GM12892 (cell line): ENCODE measurements around the gene OSBPL5. TPM values are rescaled to one million over a fixed set of nuclear protein-coding genes. Genes with fewer than 3 reads are reported as not detected.

ENCODE experiments used
- DNase-seq: peaks from one replicate; pipeline ENCODE4 v3.0.0; 2011; ENCODE audit not compliant: insufficient read length
- FAIRE-seq: peaks from 2 replicates; lab custom pipeline; 2011; peaks lifted over from hg19 to GRCh38; lab: Jason Lieb, UNC
- POLR2A ChIP-seq: IDR thresholded peaks from 2 replicates; pipeline ENCODE4 v1.6.1; 2011; ENCODE audit warnings: low read depth, low read length, control low read depth
- POLR2AphosphoS5 ChIP-seq: IDR thresholded peaks from 2 replicates; pipeline ENCODE4 v1.6.1; 2011; ENCODE audit warnings: low read depth, low read length, control low read depth
- TAF1 ChIP-seq: IDR thresholded peaks from 2 replicates; pipeline ENCODE4 v1.6.1; 2011; ENCODE audit warnings: low read depth, mild to moderate bottlenecking, control low read depth, low read length, borderline replicate concordance
- polyA plus RNA-seq: library from polyadenylated mRNA; unstranded; fragments of >200 nt; gene quantifications from one replicate; pipeline ENCODE4 v1.2.1, GENCODE V29; 2012; ENCODE audit warnings: missing spikeins, inconsistent platforms; ENCODE audit not compliant: missing spikeins

The OSBPL5 gene, protein sequence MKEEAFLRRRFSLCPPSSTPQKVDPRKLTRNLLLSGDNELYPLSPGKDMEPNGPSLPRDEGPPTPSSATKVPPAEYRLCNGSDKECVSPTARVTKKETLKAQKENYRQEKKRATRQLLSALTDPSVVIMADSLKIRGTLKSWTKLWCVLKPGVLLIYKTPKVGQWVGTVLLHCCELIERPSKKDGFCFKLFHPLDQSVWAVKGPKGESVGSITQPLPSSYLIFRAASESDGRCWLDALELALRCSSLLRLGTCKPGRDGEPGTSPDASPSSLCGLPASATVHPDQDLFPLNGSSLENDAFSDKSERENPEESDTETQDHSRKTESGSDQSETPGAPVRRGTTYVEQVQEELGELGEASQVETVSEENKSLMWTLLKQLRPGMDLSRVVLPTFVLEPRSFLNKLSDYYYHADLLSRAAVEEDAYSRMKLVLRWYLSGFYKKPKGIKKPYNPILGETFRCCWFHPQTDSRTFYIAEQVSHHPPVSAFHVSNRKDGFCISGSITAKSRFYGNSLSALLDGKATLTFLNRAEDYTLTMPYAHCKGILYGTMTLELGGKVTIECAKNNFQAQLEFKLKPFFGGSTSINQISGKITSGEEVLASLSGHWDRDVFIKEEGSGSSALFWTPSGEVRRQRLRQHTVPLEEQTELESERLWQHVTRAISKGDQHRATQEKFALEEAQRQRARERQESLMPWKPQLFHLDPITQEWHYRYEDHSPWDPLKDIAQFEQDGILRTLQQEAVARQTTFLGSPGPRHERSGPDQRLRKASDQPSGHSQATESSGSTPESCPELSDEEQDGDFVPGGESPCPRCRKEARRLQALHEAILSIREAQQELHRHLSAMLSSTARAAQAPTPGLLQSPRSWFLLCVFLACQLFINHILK
- polyA plus RNA-seq = not detected

DNA sequence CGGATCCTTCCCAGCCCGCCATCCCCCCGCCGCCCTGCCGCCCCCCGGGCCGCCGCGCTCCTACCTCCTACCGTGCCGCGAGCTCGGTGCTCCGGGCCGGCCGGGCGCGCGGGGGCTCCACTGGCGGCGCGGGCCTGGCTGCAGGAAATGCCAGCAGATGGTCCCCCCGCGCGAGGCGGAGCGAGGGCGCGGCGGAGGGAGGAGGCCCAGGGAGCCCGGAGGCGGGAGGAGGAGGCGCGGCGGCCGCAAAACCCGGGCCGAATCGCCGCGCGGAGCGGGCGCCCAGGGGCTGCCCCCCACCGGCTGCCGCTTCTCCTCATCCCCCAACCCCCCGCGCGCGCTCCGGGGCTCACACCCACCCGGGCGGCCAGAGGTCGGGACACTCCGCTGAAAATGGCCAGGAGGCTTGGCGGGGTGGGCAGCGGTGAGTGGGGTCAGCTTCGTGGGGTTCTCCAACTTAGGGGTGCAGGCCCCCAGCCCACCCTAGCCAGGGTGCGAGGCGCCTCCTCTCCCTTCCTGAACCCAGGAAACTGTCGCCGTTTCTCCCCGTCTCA is at the start of gene OSBPL5:
OSBPL5 (minus strand) TSS at position 159 of the 554 bp plus-strand sequence. CDS start 36,162 bp downstream, outside the sequence.
- FAIRE-seq (no peak), DNase-seq (no peak)
- TF ChIP-seq POLR2A (no peak), TAF1 (no peak), POLR2AphosphoS5 (no peak)

DNA sequence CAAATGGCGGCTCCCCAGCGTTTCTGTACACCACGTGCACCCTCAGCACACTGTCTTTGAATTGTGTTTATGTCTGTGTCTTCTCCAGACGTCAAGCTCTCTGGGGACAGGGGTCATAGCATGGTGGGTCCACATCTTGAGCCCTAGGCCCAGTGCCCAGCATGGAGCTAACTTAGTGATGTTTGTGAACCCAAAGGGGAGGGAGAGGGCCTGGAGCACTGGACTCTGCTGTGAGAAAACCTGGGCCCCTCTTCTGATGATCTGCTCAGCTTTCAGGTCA is 49.2 kb upstream of the OSBPL5 start:
- no peak for TF ChIP-seq POLR2AphosphoS5
- no peak for TF ChIP-seq POLR2A
- TF ChIP-seq TAF1 = no peak
- DNase-seq = no peak
- FAIRE-seq = no peak

DNA sequence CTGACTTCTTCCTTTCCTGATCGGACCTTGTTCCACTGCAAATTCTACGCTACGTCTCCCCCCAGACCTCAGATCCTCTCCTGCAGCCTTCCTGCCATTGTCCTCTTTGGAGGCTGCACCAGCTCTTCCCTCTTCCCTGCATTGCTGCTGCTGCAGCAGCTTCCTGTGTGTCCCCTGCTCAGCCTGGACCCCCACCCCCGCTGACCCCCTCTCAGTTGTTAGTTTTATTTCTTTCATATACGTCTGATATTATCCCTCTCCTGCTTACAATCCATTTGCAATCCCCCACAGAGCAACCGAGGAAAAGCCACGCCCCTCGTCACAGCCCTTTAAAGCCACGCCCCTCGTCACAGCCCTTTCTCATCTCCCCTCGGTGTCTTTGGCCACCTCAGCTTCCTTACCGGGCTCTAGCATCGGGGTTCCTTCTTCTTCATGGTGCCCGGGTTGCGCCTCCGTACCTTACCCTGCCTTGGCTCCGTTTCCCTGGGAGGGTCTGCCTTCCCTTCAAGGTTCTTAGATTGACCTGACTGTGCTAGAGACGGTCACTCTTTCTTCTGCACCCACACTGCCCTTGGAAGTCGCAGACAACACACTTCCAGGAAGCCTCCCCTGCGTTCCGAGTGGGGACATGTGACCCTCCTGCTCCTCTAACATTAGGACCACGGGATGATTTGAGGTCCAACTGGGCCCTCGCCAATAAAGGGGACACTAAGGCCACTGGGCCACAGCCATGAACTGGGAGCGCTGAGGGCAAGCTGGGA is 48.7 kb upstream of the OSBPL5 start:
- no peak for TF ChIP-seq POLR2A
- TF ChIP-seq POLR2AphosphoS5 = no peak
- no peak for TF ChIP-seq TAF1
- FAIRE-seq (no peak), DNase-seq (no peak)

DNA sequence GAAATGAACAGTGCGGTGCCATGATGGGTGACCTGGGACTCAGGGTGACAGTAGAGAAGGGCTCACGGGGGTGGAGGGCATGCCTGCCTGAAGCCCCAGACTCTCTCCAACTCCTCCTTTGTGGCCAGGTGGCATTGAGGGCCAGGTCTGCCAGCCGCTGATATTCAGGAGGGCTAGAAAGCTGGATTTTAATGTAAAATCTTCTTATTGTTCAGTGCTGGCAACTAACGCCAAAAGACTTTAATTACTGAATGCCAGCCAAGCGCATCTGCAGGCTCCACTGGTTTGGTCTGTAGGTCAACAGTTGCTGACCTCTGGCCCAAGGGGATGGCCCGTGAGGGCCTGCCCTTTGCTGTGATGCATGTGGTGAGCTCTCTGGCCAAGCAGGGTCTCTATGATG is 43.2 kb upstream of the OSBPL5 start:
- no peak for DNase-seq
- no peak for FAIRE-seq
- TF ChIP-seq POLR2AphosphoS5 (no peak), POLR2A (no peak), TAF1 (no peak)

DNA sequence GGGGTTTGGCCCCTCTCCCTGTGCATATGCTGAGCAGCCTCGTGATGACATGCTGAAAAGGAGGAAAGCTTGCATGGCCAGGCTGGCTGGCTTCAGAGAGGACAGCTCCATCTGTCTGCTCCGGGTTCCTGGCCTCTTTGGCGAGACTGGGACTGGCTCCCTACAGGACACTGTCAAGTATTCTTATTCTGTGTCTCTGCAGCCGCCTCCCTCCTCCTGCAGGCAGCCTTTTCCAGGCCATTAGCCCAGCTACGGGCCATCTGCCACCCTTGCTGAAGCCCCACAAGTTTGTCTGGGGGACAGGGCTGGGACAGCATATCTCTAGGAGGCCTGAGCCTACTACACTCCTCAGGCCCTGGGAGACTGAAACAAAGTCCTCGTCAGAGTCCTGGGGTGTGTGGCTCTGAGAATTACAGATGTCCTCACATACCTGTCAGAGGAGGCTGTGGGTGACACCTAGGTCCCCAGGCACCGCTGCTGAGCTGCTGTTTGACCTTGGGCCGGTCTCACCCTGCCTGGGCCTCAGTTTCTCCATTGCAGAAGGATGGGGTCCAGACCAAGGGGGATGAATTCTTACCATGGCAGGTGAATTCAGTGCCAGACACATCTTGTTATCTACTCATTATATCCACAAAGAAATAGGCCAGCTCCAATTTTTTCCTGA is 42.5 kb upstream of the OSBPL5 start:
- no peak for FAIRE-seq
- no peak for DNase-seq
- no peak for TF ChIP-seq TAF1
- TF ChIP-seq POLR2A = no peak
- TF ChIP-seq POLR2AphosphoS5 = no peak

DNA sequence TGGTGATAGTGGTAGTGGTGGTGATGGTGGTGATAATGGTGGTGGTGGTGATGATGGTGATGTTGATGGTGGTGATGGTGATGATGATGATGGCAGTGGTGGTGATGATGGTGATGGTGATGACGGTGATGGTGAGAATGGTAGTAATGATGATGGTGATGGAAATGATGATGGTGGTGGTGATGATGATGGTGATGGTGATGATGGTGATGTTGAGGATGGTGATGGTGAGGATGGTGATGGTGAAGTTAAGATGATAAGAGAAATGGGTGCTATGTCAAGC is 41.8 kb upstream of the OSBPL5 start:
- TF ChIP-seq POLR2AphosphoS5 (no peak), TAF1 (no peak), POLR2A (no peak)
- no peak for FAIRE-seq
- DNase-seq = no peak

DNA sequence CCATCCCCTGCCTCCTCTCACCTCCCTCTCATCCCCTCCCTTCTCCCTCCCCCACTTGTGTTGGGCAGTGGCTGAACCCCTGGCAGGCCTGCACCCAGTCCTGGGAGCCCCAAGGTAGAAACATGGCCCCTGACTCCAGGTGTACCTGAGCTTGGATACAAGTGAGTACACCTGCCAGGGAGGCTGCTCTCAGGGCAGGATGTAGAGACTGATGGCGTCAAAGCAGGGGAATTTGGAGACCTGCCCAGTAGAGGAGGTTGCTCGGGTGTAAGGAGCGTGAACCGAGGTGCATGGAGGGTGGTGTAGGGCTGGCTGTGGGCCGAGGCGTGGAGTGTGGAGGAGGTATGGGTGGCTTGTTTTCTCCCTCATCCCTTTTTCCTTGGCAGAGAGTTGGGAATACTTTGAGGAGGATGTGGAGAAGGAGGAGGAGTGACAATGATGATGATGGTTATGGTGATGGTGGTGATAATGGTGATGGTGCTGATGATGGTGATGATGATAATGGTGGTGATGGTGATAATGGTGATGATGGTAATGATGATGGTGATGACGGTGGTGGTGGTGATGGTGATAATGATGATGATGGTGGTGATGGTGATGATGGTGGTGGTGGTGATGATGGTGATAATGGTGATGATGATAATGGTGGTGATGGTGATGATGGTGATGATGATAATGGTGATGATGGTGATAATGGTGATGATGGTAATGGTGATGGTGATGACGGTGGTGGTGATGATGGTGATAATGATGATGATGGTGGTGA is 41.2 kb upstream of the OSBPL5 start:
- DNase-seq (no peak), FAIRE-seq (peak; percentile 78)
- no peak for TF ChIP-seq TAF1
- no peak for TF ChIP-seq POLR2AphosphoS5
- TF ChIP-seq POLR2A = no peak

DNA sequence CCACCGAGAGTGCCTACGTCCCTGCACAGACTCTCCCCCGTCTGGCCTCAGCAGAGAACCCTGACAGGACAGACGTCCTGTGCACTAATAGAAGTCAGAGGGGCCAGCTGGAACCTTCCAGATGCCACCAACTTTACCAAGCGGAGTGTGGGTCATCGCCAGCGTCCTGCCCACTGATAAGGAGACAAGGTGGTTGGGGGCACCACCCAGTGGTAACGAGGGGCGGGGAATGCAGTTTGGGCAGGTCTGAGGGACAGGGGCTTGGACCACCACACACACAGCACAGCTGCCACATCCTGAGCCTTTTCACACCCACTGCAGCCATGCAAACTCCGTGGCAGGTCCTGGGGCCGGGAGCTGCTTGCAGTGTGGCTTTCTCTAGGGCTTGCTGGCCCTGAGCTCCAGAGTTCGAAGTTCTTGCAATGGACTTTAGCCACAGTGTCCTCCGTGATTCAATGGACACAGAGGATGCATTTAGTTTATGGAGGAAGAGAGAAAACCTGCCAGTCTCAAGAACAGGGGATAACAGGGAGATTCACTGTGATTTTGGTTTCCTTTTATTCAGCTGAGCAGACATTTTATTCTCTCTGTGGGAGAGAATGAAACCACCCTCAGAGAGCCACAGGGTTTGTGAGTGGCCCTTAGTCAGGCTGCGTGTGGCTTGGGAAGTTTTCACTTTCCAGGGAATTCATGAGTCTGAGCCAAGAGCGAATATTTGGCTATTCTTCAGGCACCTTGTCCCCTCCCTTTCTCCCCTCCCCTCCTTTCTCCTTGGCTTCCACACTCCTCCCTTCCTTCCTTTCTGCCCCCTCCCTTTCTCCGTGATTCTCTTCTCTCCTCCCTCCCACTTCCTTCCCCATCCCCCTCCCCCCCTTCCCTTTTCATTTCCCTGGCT is 40.4 kb upstream of the OSBPL5 start:
- FAIRE-seq (no peak), DNase-seq (no peak)
- TF ChIP-seq POLR2AphosphoS5 (no peak), TAF1 (no peak), POLR2A (no peak)
